Measurements from ENCODE around the gene GPLD1. TPM values are rescaled to one million over a fixed set of nuclear protein-coding genes. Genes with fewer than 3 reads are reported as not detected.

GPLD1 gene
- total RNA-seq (2014; rRNA removed; shearing (Covaris generic)), result 0.34 and 1.4 TPM in 2 replicates

DNA sequence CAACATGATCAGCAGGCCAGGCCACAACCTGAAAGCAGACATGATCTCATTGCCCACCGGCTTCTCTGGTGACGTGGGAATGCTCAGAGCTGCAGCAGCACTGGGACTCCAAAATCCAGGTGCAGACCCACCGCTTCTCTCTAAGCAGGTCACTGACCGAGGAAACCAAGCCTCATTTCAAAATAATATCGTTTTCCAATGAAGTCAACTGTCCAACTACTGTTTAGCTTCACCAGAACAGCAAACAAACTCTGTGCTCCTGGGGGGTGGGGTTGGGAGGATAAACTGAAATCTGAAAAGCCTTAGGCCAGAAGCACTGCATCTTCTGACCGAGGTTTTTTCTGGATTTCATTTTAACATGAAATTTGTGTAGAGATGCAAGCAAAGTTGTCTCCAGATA, at the start of gene GPLD1:
Gene GPLD1, minus strand, starts transcription at position 109 of the 400 bp plus-strand sequence. Its CDS starts 67 bp downstream, at position 42.

GRCh38 chr6:24494821-24495795, 5.7 kb upstream of the GPLD1 start, which contains the start of gene ALDH5A1:
ALDH5A1 (plus strand) TSS chr6:24494969; CDS start chr6:24494997, 28 bp downstream.

DNA sequence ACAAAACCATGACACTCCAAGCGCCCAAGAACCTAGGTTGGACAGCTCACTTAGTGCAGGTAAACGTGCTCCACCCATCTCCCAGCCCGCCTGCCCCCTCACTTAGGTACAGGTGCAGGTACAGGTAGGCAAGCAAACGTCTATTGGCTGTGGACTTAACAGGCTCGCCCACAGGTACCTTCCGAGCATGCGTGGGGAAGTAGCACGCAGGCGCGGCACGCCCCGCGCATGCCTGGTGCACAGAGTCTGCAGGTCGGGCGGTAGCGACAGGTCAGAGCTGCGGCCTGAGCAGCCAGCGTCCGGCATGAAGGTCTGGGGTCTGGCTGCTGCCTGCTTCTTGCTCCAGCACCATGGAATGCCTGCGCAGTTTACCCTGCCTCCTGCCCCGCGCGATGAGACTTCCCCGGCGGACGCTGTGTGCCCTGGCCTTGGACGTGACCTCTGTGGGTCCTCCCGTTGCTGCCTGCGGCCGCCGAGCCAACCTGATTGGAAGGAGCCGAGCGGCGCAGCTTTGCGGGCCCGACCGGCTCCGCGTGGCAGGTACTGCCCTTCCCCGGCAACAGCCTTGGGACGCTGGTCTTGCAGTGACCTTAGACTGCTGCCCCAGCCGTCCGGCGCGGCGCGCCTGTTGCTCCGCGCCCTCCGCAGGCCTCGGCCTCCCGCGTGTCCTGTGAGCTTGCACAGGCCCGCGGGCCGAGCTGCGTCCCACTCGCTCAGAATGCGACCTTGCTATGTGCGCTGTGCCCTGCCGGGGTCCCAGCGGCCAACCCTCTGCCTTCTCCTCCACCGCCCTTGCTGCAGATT, 86.5 kb downstream of the GPLD1 start, which contains the start of gene MRS2:
Gene MRS2, plus strand, starts transcription at position 240 of the 804 bp plus-strand sequence. Its CDS starts 111 bp downstream, at position 351.

Other genes starting within 250 kb of the GPLD1 start
- 0.04 TPM in 1 of 2 replicates, not detected in the other for gene DCDC2, start 131.5 kb downstream of the GPLD1 start, total RNA-seq (2014; rRNA removed; shearing (Covaris generic))
- gene MRS2, start 86.6 kb downstream of the GPLD1 start, total RNA-seq (2014; rRNA removed; shearing (Covaris generic)), result 11.1 and 12.3 TPM in 2 replicates
- gene ALDH5A1, start 5.4 kb upstream of the GPLD1 start, total RNA-seq (2014; rRNA removed; shearing (Covaris generic)), result 4.6 and 5.5 TPM in 2 replicates
- gene KIAA0319, start 156.6 kb upstream of the GPLD1 start, total RNA-seq (2014; rRNA removed; shearing (Covaris generic)), result 0.05 TPM in 1 of 2 replicates, not detected in the other
- gene TDP2, start 177.3 kb upstream of the GPLD1 start, total RNA-seq (2014; rRNA removed; shearing (Covaris generic)), result 9.1 and 11.2 TPM in 2 replicates
- 2.6 and 6.7 TPM in 2 replicates for gene ACOT13, start 177.5 kb upstream of the GPLD1 start, total RNA-seq (2014; rRNA removed; shearing (Covaris generic))
- 32.1 and 33.9 TPM in 2 replicates for gene C6orf62, start 229.6 kb upstream of the GPLD1 start, total RNA-seq (2014; rRNA removed; shearing (Covaris generic))